ENCODE data around the gene JAML.

The JAML gene

GRCh38 chr11:118171269-118172062, 53.3 kb downstream of the JAML start:
- H3K27ac ChIP-seq, result no peak overlapping the region
- peak; percentile 72 to 85 for TF ChIP-seq CTCF (IDR thresholded peaks at IDR 0.05)
- no peak overlapping the region for H3K4me3 ChIP-seq

GRCh38 chr11:118170882-118171268, 53.9 kb downstream of the JAML start:
- H3K4me1 ChIP-seq, result peaks cover 0 to 10% (median 3%) of the 10 kb centered on the region in 4 donors
- H3K27ac ChIP-seq, result no peak overlapping the region
- H3K9me3 ChIP-seq, result no peaks in the 10 kb centered on the region
- H3K4me3 ChIP-seq, result no peak overlapping the region
- H3K27me3 ChIP-seq, result peaks cover 0 to 64% of the 10 kb centered on the region in 2 donors
- H3K36me3 ChIP-seq, result no peaks in the 10 kb centered on the region
- DNase-seq, result no peak
- TF ChIP-seq CTCF (IDR thresholded peaks at IDR 0.05), result no peak
- intact Hi-C loops (cut with DNase I; ENCODE audit: low total_unique reads), result no loop called here

More at GRCh38 chr11:118171269-118172062, 53.3 kb downstream of the JAML start:
- H3K36me3 ChIP-seq, result no peaks in the 10 kb centered on the region
- intact Hi-C loops (cut with DNase I; ENCODE audit: low total_unique reads), result no loop called here
- H3K27me3 ChIP-seq, result peaks cover 0 to 63% of the 10 kb centered on the region in 2 donors
- H3K9me3 ChIP-seq, result no peaks in the 10 kb centered on the region
- H3K4me1 ChIP-seq, result peaks cover 0 to 10% (median 3%) of the 10 kb centered on the region in 4 donors
- peak; percentile 45 to 77 for DNase-seq

GRCh38 chr11:118170231-118170630, 54.6 kb downstream of the JAML start:
- intact Hi-C loops (cut with DNase I; ENCODE audit: low total_unique reads), result no loop called here
- Histone ChIP-seq H3K4me3 (no peak overlapping the region), H3K27me3 (peaks cover 0 to 60% of the 10 kb centered on the region in 2 donors), H3K4me1 (peaks cover 0 to 10% (median 3%) of the 10 kb centered on the region in 4 donors), H3K9me3 (no peaks in the 10 kb centered on the region), H3K36me3 (no peaks in the 10 kb centered on the region), H3K27ac (no peak overlapping the region)
- TF ChIP-seq CTCF (IDR thresholded peaks at IDR 0.05), result no peak
- DNase-seq, result no peak

- intact Hi-C loops (cut with DNase I; ENCODE audit: low total_unique reads), result no loop called here
- no peak overlapping the region for H3K27ac ChIP-seq
- H3K27me3 ChIP-seq, result peaks cover 0 to 61% of the 10 kb centered on the region in 2 donors
- no peak for DNase-seq
- peaks cover 0 to 10% (median 3%) of the 10 kb centered on the region in 4 donors for H3K4me1 ChIP-seq
- H3K36me3 ChIP-seq, result no peaks in the 10 kb centered on the region
- TF ChIP-seq CTCF (IDR thresholded peaks at IDR 0.05), result no peak
- H3K4me3 ChIP-seq, result no peak overlapping the region
- H3K9me3 ChIP-seq, result no peaks in the 10 kb centered on the region
Measured at GRCh38 chr11:118169300-118170140, 55.3 kb downstream of the JAML start.

- Histone ChIP-seq H3K4me1 (peaks cover 0 to 10% (median 3%) of the 10 kb centered on the region in 4 donors), H3K27me3 (peaks cover 0 to 61% of the 10 kb centered on the region in 2 donors), H3K27ac (no peak overlapping the region), H3K9me3 (no peaks in the 10 kb centered on the region), H3K36me3 (no peaks in the 10 kb centered on the region), H3K4me3 (no peak overlapping the region)
- no peak for DNase-seq
- no peak for TF ChIP-seq CTCF (IDR thresholded peaks at IDR 0.05)
- intact Hi-C loops (cut with DNase I; ENCODE audit: low total_unique reads), result no loop called here
Measured at GRCh38 chr11:118168751-118169150, 56.1 kb downstream of the JAML start.
